HepG2 (cell line): ENCODE data around the gene DPP7. TPM values are rescaled to one million over a fixed set of nuclear protein-coding genes. Genes with fewer than 3 reads are reported as not detected.

Experiments used
- ATAC-seq: fragments of 200-7000 bp; cut with Tn5 transposase; 3 replicates; pipeline ENCODE4 v1.9.1; 2020; ENCODE audit warnings: mild to moderate bottlenecking, moderate library complexity
- BruUV-seq: library from RNA; stranded (reverse); fragments of 400-500 nt; replicated peaks from 2 replicates; lab custom pipeline; 2021; lab: Mats Ljungman, UMichigan
- CTCF ChIA-PET: fragments of 300-600 bp; formaldehyde crosslinking; extraction: SDS; loops from one replicate; lab custom pipeline; 2021; ENCODE audit warnings: low total read pairs, inconsistent platforms, low intra/inter-chr PET ratio; lab: Yijun Ruan, JAX
- POLR2A ChIA-PET: fragments of 350-600 bp; sonication (Branson Sonifier 250); formaldehyde crosslinking; loops from one replicate; lab custom pipeline; 2020; ENCODE audit warnings: antibody characterized with exemption, inconsistent platforms; lab: Yijun Ruan, JAX
- DNase-seq: peaks from one replicate; pipeline ENCODE4 v3.0.0-alpha.2; 2015; ENCODE audit warnings: low spot score
- FAIRE-seq: peaks from 3 replicates; lab custom pipeline; 2011; peaks lifted over from hg19 to GRCh38; lab: Jason Lieb, UNC
- H2AFZ ChIP-seq: one replicate; pipeline ENCODE4 v1.6.1; 2011; ENCODE audit warnings: low read length, inconsistent platforms
- H3K27ac ChIP-seq: fragments of 300-600 bp; 3 replicates; pipeline ENCODE4 v1.8.0; 2011; ENCODE audit warnings: mixed run types, mild to moderate bottlenecking, mixed read lengths, low read length, inconsistent platforms; ENCODE audit not compliant: insufficient read depth; ENCODE audit errors: extremely low read length
- H3K27me3 ChIP-seq, 2 experiments: fragments of 200-600 bp in 1 of 2; 2 replicates in 1 of 2; 3 replicates in 1 of 2; pipeline versions ENCODE4 v1.6.0 to v1.8.0; 2011; ENCODE audit warnings: low read length in 2 of 2, mild to moderate bottlenecking in 2 of 2, moderate library complexity in 2 of 2, inconsistent platforms in 1 of 2; ENCODE audit not compliant: insufficient read depth in 2 of 2, control insufficient read depth in 1 of 2
- H3K36me3 ChIP-seq, 2 experiments: fragments of 200-600 bp in 1 of 2; replicated peaks in 1 of 2; 2 replicates in 1 of 2; 3 replicates in 1 of 2; pipeline versions ENCODE4 v1.5.1 to v1.8.0; 2011; ENCODE audit warnings: low read length in 2 of 2, inconsistent platforms in 1 of 2; ENCODE audit not compliant: insufficient read depth in 2 of 2, control insufficient read depth in 1 of 2
- H3K4me1 ChIP-seq: 2 replicates; pipeline ENCODE4 v1.5.1; 2012; ENCODE audit warnings: low read length, inconsistent platforms; ENCODE audit not compliant: insufficient read depth
- H3K4me2 ChIP-seq: 2 replicates; pipeline ENCODE4 v1.6.0; 2011; ENCODE audit warnings: low read depth, low read length, inconsistent platforms
- H3K4me3 ChIP-seq, 3 experiments: fragments of 200-600 bp in 1 of 3; sonication (generic), shearing (Covaris generic) in 1 of 3; replicated peaks in 1 of 3; 2 replicates each; pipeline ENCODE4 v1.5.1; 2011 to 2016; ENCODE audit warnings: low read length in 3 of 3, inconsistent platforms in 2 of 3, low read depth in 2 of 3, mild to moderate bottlenecking in 2 of 3, control low read depth in 1 of 3, mixed read lengths in 1 of 3; ENCODE audit not compliant: insufficient read depth in 1 of 3
- H3K79me2 ChIP-seq: one replicate; pipeline ENCODE4 v1.6.1; 2011; ENCODE audit warnings: low read length, inconsistent platforms; ENCODE audit not compliant: insufficient read depth
- H3K9ac ChIP-seq: 2 replicates; pipeline ENCODE4 v1.6.0; 2011; ENCODE audit warnings: mild to moderate bottlenecking, low read depth, low read length, inconsistent platforms; ENCODE audit not compliant: insufficient read depth
- H3K9me3 ChIP-seq: 2 replicates; pipeline ENCODE4 v1.5.1; 2012; ENCODE audit warnings: mild to moderate bottlenecking, low read length
- H4K20me1 ChIP-seq: 2 replicates; pipeline ENCODE4 v1.6.0; 2011; ENCODE audit warnings: inconsistent platforms, mild to moderate bottlenecking, low read length, moderate library complexity; ENCODE audit not compliant: insufficient read depth
- MED1 ChIP-seq: sonication (generic); formaldehyde crosslinking; IDR thresholded peaks from 2 replicates; pipeline ENCODE4 v1.4.0; 2020; ENCODE audit warnings: missing genetic modification reagents
- POGZ ChIP-seq: sonication (generic); formaldehyde crosslinking; IDR thresholded peaks from 2 replicates; pipeline ENCODE4 v1.4.0; 2020; ENCODE audit warnings: mild to moderate bottlenecking, missing genetic modification reagents
- TEF ChIP-seq: sonication (generic); formaldehyde crosslinking; IDR thresholded peaks from 2 replicates; pipeline ENCODE4 v1.5.0; 2020; ENCODE audit warnings: missing genetic modification reagents
- ZBTB46 ChIP-seq: sonication (generic); formaldehyde crosslinking; IDR thresholded peaks from 2 replicates; pipeline ENCODE4 v1.4.0; 2020; ENCODE audit warnings: mild to moderate bottlenecking, missing genetic modification reagents, borderline replicate concordance
- ZNF552 ChIP-seq: sonication (generic); formaldehyde crosslinking; IDR thresholded peaks from 2 replicates; pipeline ENCODE4 v1.9.0; 2022; ENCODE audit warnings: missing genetic modification reagents, mild to moderate bottlenecking, borderline replicate concordance
- WGBS: methylation state at CpG from one replicate; pipeline ENCODE4 v1.1.6; 2017; ENCODE audit warnings: low lambda C conversion rate; 5-methylcytosine and 5-hydroxymethylcytosine counted together
- in situ Hi-C: cut with HindIII; loops from 2 replicates; pipeline ENCODE4 v1.10.0; 2017; ENCODE audit warnings: low pct_unique_long_range_greater_than_20kb; ENCODE audit not compliant: extremely low pct_ligation_motif_present
- intact Hi-C: fragments of 100-400 bp; cut with micrococcal nuclease; formaldehyde crosslinking; loops from one replicate; pipeline ENCODE4 v1.10.0; 2022; ENCODE audit not compliant: unreplicated experiment
- polyA plus RNA-seq, 8 experiments: library from polyadenylated mRNA; depleted of rRNA in 3 of 8; stranded (reverse) in 7 of 8; unstranded in 1 of 8; fragments of >200 nt; fragmentation: Illumina TruSeq in 4 of 8; extraction: Trizol in 4 of 8; gene quantifications; 2 replicates each; pipeline versions ENCODE4 v1.2.1 to v1.2.3, GENCODE V29; 2011 to 2016; ENCODE audit warnings: low read depth in 4 of 8, missing spikeins in 1 of 8, mixed read lengths in 1 of 8; ENCODE audit not compliant: insufficient read depth in 1 of 8
- total RNA-seq, 5 experiments: library from RNA; depleted of rRNA; stranded (reverse); fragments of >200 nt; fragmentation: Illumina TruSeq; extraction: Trizol; gene quantifications; 2 replicates each; pipeline ENCODE4 v1.2.3, GENCODE V29; 2016; ENCODE audit warnings: low read depth in 1 of 5

DPP7 gene
- total and polyA plus RNA-seq, 2 of the 13 experiments (the other 11 are each of a cell fraction or from before 2014, with no cell fraction given) = 1.2 to 4.5 TPM

- Histone ChIP-seq H4K20me1 (no peaks in the 10 kb centered on the region), H3K9me3 (no peaks in the 10 kb centered on the region), H3K79me2 (no peaks in the 10 kb centered on the region), H3K4me3 (no peak overlapping the region), H3K27me3 (no peaks in the 10 kb centered on the region), H3K27ac (no peak overlapping the region), H3K4me1 (peaks cover 47% of the 10 kb centered on the region), H3K36me3 (peaks cover 9 to 16% of the 10 kb centered on the region in 2 experiments; a peak in 4 of 5 replicates), H3K9ac (no peak overlapping the region), H3K4me2 (no peak overlapping the region), H2AFZ (no peak overlapping the region)
- ATAC-seq = no peak
- DNase-seq = no peak
- no peak for FAIRE-seq
- TF ChIP-seq ZBTB46 (no peak), MED1 (CRISPR knock-in tag) (no peak), TEF (CRISPR knock-in tag) (no peak), ZNF552 (no peak), POGZ (CRISPR knock-in tag) (no peak)
- intact Hi-C loops = no loop called here
- in situ Hi-C loops = no loop called here
- 98% methylated on average over 8 of the region's 13 CpGs for WGBS
- ChIA-PET POLR2A (no interaction called here), CTCF (no interaction called here)
- BruUV-seq = no TSS peak
Observed at GRCh38 chr9:137079401-137079787, 35.1 kb downstream of the DPP7 start.
